Progenitor cell of endocrine pancreas (in vitro differentiated cells): ENCODE results near the gene SGPL1. TPM values are rescaled to one million over a fixed set of nuclear protein-coding genes. Genes with fewer than 3 reads are reported as not detected.
A peak's percentile ranks its signal among the peaks of the same experiment; 100 is the strongest.
"Not testable (repeated sequence)": the region's sequence is repeated elsewhere in the genome, so short reads cannot be mapped to it uniquely, and the experiment has no call there.

ENCODE experiments used
- DNase-seq: peaks from one replicate; pipeline ENCODE4 v3.0.0; 2021; ENCODE audit warnings: low spot score; ENCODE audit not compliant: unreplicated experiment
- H3K27ac Mint-ChIP-seq: 2 replicates; pipeline ENCODE4 v1.8.0; 2021; ENCODE audit warnings: mild to moderate bottlenecking, moderate library complexity, mixed read lengths
- H3K27me3 Mint-ChIP-seq: 2 replicates; pipeline ENCODE4 v1.8.0; 2021; ENCODE audit warnings: mixed read lengths
- H3K36me3 Mint-ChIP-seq: 2 replicates; pipeline ENCODE4 v1.8.0; 2022; ENCODE audit warnings: mixed read lengths; ENCODE audit not compliant: insufficient read depth
- H3K4me1 Mint-ChIP-seq: 2 replicates; pipeline ENCODE4 v1.8.0; 2021; ENCODE audit warnings: low read depth, mixed read lengths
- H3K4me3 Mint-ChIP-seq: 2 replicates; pipeline ENCODE4 v1.8.0; 2021; ENCODE audit warnings: low read depth, mild to moderate bottlenecking, moderate library complexity, mixed read lengths
- H3K9me3 Mint-ChIP-seq: 2 replicates; pipeline ENCODE4 v1.8.0; 2021; ENCODE audit warnings: low read depth, mixed read lengths
- CTCF ChIP-seq: fragments of 200-600 bp; sonication (generic); IDR thresholded peaks from one replicate; pipeline ENCODE4 v1.5.0; 2021; ENCODE audit warnings: antibody characterized with exemption, mild to moderate bottlenecking; ENCODE audit not compliant: unreplicated experiment
- long read RNA-seq: library from polyadenylated mRNA; unstranded; transcript quantifications from one replicate; pipeline ENCODE4 v2.0.0, GENCODE V29; 2020
- total RNA-seq: library from RNA; stranded (reverse); gene quantifications from 2 replicates; pipeline ENCODE4 v1.2.1, GENCODE V29; 2021

SGPL1 gene
- 82.1 and 93.6 TPM in 2 replicates for total RNA-seq
- long read RNA-seq, full-length matches to known transcripts: 3 of 37 reads
- long read RNA-seq, partial matches to known transcripts: 5 of 37 reads
- long read RNA-seq, other reads (novel, unspliced or antisense): 29 of 37 reads

- peaks cover 7% of the 10 kb centered on the region for H3K36me3 Mint-ChIP-seq
- peak within 1 kb of the TSS; percentile 88 for H3K4me3 Mint-ChIP-seq
- no peaks in the 10 kb centered on the region for H3K9me3 Mint-ChIP-seq
- H3K27me3 Mint-ChIP-seq: peaks cover 2% of the 10 kb centered on the region
- DNase-seq: peak; percentile 83
- TF ChIP-seq CTCF: peak; percentile 95
- peaks cover 14% of the 10 kb centered on the region for H3K4me1 Mint-ChIP-seq
- peak within 1 kb of the TSS; percentile 96 for H3K27ac Mint-ChIP-seq
These were observed at the start of gene SGPL1 for GRCh38 chr10:70815504-70816219. TSS of gene SGPL1 (plus strand) at chr10:70815948. CDS start at chr10:70816854, 906 bp downstream.

- not testable (repeated sequence) for H3K36me3 Mint-ChIP-seq, H3K4me1 Mint-ChIP-seq, DNase-seq, H3K4me3 Mint-ChIP-seq, H3K27ac Mint-ChIP-seq, H3K27me3 Mint-ChIP-seq
- H3K9me3 Mint-ChIP-seq: peaks cover 15% of the 10 kb centered on the region
These were observed 47.6 kb upstream of the SGPL1 start for GRCh38 chr10:70768026-70768685.

GRCh38 chr10:70769121-70769520 is 46.6 kb upstream of the SGPL1 start:
- TF ChIP-seq CTCF: no peak
- no peak for DNase-seq
- Mint-ChIP-seq H3K27me3 (peaks cover 3% of the 10 kb centered on the region), H3K9me3 (peaks cover 15% of the 10 kb centered on the region), H3K27ac (no peak overlapping the region), H3K4me3 (no peak overlapping the region), H3K36me3 (peaks cover 3% of the 10 kb centered on the region), H3K4me1 (no peaks in the 10 kb centered on the region)

GRCh38 chr10:70770001-70770400 is 45.7 kb upstream of the SGPL1 start:
- Mint-ChIP-seq H3K9me3 (peaks cover 14% of the 10 kb centered on the region), H3K4me1 (no peaks in the 10 kb centered on the region), H3K27ac (no peak overlapping the region), H3K36me3 (peaks cover 3% of the 10 kb centered on the region), H3K27me3 (peaks cover 3% of the 10 kb centered on the region), H3K4me3 (no peak overlapping the region)
- DNase-seq: no peak
- TF ChIP-seq CTCF: no peak

GRCh38 chr10:70770516-70770915 is 45.2 kb upstream of the SGPL1 start:
- H3K27me3 Mint-ChIP-seq, H3K9me3 Mint-ChIP-seq, H3K36me3 Mint-ChIP-seq, DNase-seq, H3K4me3 Mint-ChIP-seq, H3K27ac Mint-ChIP-seq, H3K4me1 Mint-ChIP-seq: not testable (repeated sequence)

- H3K4me1 Mint-ChIP-seq: no peaks in the 10 kb centered on the region
- peaks cover 2% of the 10 kb centered on the region for H3K36me3 Mint-ChIP-seq
- no peak overlapping the region for H3K27ac Mint-ChIP-seq
- peaks cover 3% of the 10 kb centered on the region for H3K27me3 Mint-ChIP-seq
- no peak for DNase-seq
- TF ChIP-seq CTCF: no peak
- no peak overlapping the region for H3K4me3 Mint-ChIP-seq
- H3K9me3 Mint-ChIP-seq: peaks cover 5% of the 10 kb centered on the region
These were observed 44.2 kb upstream of the SGPL1 start for GRCh38 chr10:70771311-70772194.
